Superior temporal gyrus (tissue), 1 donor: Measurements from ENCODE around the gene AGPAT2.

Source experiments
- DNase-seq: peaks from one replicate; pipeline ENCODE4 v3.0.0-alpha.2; 2016; ENCODE audit errors: extremely low spot score

AGPAT2 gene

DNA sequence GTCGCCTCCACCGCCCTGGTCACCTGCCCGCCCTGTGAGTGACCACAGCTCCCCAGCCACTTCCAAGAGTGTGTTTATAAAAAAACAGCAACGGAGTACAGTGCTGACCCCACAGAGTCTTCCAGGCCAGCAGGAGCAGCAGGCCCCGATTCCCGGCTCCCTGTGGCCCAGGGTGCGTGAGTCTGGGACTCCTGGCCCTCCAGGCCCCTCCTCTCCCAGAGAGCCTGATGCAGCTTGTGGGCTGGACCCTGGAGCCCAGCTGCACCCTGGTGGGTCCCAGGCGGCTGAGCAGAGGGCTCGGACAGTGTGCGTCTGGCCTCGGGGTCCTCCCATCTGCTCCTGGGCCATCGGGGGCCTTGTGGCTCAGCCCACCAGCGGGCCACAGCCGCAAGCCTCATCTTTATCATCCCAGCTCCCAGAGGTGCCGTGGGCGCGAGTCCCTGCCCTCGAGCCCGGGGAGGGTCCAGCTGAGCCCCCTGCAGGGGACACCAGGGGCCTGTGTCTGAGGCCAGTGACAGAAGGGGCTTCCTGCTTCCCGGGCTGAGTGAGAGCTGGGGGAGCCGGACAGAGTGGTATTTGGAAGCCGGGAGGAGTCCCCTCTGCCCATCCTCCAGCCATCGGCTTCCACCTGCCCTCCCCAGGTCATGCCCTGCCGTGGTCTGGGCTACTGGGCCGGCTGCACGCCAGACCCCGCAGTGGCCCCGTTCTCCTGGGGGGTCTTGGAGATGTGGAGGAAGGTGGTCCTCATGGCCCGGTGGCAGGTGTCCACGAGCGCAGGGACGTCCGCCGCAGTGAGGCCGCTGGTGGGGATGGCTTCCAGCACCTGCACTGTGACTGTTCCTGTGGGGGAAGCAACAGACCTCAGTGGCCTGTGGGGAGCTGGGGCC, 13.9 kb downstream of the AGPAT2 start:
- DNase-seq = no peak

DNA sequence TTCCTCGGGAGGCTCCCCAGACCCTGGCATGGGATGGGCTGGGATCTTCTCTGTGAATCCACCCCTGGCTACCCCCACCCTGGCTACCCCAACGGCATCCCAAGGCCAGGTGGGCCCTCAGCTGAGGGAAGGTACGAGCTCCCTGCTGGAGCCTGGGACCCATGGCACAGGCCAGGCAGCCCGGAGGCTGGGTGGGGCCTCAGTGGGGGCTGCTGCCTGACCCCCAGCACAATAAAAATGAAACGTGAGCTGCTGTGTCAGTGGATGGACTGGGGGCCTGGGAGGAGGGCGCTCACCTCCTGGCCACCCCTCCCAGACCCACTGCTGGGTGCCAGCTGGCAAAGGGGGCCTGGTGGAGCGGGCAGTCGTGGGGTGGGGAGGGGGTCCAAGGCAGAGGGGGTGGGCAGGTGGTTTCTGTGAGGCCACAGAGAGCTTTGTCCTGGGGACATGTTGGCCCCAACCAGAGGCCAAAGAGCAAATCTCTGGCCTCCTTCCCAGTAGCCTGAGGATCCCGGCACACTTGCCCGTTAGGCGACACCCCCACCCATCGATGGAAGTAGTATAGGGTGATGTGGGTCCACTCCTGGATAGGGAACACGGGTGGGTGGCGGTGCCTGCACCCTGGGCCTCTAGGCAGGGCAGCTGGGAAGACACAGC, 14.7 kb downstream of the AGPAT2 start:
- no peak for DNase-seq

DNA sequence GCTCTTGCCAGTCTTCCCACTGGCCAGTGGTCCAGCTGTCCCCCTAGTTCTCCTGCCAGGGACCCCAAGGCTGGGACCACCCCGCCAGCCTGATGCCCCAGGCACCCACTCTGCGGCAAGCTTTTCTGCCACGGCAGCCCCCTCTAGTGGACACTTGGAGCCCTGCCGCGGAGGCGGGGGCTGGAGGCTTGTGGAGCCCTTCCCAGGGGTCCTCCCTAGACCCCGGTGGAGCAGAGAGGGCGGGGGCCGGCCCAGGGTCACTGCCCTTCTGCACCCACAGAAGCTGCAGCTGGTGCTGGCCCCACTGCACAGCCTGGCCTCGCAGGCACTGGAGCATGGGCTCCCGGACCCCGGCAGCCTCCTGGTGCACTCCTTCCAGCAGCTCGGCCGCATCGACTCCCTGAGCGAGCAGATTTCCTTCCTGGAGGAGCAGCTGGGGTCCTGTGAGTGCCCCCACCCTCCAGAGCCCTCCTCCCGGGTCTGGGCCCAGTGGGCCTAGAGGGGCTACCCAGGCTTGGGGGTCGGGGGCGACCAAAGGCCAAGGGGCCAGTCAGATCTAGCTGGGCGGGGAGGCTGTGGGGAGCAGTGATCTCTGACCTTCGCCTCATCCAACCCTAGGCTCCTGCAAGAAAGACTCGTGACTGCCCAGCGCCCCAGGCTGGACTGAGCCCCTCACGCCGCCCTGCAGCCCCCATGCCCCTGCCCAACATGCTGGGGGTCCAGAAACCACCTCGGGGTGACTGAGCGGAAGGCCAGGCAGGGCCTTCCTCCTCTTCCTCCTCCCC, 15.4 kb downstream of the AGPAT2 start:
- DNase-seq = no peak

DNA sequence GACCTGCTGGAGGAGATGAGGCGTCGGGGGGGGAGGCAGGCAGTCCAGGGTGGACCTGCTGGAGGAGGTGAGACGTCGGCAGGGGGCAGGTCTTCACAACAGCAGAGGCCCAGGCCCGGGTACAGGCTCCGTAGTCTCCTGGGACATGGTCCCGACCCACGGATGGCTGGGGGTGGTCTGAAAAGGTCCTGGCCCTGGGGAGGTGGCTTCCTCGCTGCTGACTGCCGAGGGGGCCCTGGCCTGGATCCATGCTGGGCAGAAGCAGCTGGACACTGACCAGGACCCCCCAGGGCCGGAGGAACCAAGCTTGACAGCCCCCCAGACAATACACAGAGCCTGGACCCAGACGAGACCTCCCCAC, 16.0 kb downstream of the AGPAT2 start:
- no peak for DNase-seq

DNA sequence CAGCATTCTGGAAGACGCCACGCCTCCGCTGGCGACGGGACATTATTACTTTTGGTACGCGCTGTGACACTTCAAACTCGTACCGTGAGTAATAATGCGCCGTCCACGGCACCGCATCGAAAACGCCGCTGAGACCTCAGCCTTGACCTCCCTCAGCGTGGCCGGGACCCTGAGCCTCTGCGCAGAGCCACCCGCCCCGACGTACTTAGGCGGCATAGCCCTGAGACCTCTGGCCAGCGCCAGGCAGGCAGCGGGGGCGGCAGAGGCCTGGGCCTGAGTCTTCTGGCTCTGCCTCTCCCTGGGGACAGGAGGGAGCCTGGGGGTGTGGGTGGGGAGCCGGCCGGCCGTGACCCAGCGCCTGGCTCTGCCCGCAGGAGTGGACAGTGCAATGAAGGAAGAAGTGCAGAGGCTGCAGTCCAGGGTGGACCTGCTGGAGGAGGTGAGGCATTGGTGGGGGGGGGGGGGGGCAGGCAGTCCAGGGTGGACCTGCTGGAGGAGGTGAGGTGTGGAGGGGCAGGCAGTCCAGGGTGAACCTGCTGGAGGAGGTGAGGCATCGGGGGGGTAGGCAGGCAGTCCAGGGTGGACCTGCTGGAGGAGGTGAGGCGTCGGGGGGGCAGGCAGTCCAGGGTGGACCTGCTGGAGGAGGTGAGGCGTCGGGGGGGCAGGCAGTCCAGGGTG, 16.5 kb downstream of the AGPAT2 start:
- no peak for DNase-seq

DNA sequence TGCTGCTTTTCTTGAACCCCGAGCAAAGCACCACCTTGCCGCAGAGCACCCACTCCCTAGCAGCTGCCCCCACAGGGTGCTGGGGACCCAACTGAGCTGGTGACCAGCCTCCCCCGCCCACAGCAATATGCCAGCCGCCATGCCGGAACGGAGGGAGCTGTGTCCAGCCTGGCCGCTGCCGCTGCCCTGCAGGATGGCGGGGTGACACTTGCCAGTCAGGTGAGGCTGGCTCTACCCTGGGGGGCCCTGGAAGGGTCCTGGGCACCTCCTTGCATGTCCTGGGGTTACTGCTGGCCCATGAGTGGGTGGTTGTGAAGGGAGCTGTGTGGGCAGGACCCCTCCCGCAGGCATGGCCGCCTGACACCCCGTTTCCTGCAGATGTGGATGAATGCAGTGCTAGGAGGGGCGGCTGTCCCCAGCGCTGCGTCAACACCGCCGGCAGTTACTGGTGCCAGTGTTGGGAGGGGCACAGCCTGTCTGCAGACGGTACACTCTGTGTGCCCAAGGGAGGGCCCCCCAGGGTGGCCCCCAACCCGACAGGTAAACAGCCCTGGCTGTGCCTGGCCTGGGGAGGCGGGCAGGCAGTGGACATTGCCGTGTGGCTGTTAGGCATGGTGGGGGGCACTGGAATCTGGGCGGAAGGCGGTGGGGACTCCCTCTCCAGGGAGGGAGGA, 17.3 kb downstream of the AGPAT2 start:
- no peak for DNase-seq

DNA sequence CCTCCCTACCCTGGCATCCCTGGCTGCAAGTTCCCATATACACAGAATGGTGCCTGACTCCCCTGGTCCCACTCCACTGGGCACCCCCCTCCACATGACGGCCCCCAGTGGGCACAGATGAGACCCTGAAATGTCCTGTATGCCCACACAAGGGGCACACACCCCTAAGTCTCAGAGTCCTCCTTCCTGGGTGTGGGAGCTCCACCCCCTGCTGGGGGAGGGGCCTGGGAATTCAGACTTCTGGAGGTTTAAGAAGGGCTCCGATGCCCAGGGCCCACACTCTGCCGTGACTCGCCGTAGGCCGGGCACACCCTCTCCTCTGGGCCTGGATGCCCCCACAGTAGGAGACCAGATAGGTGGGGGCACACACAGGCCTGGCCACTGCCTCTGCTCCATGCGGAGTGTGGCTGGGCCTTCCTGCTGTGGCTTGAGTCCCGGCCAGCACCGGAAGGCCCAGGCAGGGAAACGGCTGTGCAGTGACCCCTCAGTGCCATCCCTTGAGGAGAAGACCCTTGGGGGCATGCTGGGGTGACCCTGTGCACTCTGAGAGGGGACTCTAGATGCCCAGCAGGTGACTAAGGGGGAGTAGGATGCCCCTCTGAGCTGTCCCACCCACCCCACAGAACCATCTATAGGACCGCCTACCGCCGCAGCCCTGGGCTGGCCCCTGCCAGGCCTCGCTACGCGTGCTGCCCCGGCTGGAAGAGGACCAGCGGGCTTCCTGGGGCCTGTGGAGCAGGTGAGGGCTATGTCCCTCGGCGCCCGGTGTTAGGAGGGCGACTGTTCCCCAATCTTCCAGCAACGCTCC, 18.1 kb downstream of the AGPAT2 start:
- no peak for DNase-seq

DNA sequence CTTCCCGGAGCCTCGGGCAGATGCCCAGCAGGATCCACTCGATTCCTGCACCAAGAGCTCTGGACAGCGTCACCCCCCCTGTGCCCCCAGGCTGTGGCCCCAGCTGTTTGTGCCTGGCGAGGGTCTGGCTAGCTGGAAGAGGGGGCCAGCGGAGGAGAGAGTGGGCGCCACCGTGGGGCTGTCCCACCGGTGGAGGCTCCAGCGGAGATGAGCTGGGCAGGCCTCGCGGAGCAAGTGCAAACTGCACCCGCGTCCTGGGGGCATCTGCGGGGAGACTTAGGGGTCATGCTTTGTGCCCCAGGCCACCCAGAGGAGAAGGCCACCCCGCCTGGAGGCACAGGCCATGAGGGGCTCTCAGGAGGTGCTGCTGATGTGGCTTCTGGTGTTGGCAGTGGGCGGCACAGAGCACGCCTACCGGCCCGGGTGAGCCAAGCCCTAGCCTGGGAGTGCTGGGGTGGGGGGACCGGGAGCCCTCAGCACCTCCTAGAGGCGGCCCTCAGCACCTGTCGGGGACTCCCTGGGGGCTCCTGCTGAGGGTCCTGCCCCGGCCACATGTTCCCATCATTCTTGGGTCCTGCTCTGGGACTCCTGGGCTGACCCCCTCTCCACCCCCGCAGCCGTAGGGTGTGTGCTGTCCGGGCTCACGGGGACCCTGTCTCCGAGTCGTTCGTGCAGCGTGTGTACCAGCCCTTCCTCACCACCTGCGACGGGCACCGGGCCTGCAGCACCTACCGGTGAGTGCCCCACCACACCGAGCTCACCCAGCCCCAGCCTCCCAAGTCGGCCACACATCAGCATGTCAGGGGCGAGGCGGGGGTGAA, 19.1 kb downstream of the AGPAT2 start:
- DNase-seq = no peak

DNA sequence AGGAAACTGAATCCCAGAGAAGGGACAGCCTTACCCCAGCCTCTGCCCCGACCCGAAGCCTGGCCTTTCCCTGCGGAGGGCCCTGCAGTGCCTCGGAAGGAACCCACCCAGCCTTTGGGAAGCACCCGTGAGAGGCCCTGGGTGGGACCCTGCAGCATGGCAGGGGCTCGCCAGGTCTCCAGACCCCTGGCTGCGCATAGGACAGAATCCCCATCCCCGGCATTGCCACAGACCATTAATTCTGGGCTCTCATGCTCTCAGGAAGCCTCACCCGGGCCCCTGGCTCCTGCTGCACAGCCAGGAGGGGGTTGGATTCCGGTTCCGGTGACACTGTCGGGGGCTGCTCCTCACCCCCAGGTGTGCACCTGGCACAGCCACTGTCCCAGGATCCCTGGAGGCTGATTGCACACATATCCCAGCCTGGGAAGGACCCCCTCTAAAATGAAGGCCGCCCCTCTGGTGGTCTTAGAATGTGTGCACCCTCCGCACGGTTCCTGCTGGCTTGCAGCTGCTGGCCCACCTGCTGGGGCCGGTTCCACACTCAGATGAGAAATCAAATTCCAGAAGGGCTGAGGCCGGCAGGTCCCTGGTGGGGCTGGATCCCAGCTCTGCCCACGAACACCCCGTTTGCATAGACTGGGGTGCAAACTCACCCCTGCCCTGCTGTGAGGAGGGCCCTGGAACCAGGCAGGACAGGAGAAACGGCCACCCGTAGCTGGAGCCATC, 19.9 kb downstream of the AGPAT2 start:
- DNase-seq = no peak

DNA sequence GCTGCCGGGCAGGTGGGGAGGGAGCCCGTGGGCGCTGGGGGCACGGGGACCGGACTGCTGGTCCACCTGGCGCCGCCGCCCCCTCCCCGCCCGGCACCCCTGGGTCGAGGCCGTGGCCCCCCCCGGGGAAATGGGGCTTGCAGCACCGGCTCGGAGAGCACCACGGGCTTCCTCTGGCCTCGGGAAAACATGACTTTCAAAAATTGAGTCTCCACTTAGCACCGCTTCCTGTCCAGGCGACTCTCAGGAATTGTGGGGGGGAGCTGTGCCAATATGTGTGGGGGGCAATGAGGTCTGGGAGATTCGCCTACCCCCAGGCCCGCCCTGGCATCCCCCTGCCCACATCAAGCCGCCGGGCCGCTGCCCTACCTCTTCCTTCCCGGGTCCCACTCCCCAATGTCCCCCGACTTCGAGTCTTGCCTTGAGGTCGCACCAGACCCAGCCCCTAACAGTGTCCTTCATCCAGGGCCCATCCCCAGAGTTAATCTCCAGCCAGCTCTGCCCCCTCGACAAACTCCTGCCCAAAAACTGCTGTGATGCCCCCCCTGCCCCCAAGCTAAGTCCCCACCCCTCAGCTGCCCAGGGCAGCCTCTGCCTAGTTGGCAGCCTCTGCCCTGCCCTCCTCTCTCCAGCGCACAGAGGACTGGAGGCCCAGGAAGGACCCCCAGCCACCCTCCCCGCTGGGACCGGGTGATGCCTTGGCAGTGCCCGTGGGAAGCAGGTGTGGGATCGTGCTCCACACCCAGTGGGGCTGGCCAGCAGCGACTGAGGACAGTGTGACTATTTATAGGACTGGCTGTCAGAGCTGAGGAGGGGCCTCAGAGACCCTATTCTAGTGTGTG, 20.7 kb downstream of the AGPAT2 start:
- no peak for DNase-seq

DNA sequence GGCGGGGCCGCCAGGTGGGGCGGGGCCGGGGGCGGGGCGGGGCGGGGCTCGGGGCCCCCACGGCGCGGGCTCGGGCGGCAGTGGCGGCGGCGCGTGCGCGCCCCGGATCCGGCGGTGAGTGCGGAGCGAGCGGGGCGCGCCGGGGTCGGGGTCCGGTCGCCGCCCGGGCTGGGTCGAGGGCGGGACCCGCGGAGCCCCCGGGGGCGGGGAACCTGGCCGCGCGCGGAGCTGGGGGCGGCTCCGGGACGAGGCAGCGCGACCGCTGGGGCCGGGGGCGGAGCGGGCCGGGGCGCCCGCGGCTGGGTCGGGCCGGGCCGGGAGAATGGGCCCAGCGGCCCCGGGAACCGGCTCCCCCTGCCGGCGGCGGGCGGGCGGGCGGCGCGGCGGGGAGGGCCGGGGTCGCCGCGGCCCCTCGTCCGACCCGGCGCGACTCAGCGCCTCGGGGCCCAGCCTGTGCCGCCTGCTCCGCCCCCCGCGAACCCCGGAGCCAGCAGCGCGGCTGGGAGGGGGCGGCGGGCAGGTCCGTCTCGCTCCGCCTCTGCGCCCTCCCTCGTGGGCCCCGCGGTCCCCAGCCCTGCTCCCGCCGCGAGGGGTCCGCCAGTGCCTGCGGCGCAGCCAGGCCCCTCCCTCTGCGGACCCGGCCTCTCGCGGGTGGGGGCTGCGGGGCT, 21.4 kb downstream of the AGPAT2 start:
- DNase-seq = no peak

DNA sequence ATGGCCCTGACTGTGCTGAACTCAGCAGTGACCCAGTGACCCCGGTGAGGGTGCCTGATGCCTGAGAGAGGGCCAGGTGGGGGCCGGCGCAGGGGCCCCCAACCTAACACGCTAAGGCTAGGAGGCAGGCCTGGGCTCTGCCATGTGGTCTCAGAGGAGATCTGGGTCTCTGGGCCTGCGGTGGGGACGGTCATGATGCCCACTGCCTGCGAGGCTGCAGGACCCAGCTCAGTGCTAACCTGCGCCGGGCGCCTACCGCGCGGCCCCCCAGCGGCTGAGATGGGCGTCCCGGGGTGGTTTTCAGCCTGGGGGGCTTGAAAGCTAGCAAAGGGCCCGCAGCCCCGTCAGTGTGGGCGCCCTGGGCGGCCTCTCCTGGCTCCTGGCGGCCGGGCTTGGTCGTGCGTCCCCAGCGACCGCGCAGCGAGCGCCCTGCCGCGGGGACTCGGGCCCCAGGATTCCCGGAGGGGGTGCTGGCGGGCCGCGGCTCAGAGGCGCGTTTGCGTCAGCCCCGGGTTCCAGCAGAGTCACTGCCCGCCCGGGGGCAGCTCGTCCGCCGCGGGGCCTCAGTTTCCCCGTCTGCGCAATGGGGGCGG, 22.1 kb downstream of the AGPAT2 start:
- no peak for DNase-seq

DNA sequence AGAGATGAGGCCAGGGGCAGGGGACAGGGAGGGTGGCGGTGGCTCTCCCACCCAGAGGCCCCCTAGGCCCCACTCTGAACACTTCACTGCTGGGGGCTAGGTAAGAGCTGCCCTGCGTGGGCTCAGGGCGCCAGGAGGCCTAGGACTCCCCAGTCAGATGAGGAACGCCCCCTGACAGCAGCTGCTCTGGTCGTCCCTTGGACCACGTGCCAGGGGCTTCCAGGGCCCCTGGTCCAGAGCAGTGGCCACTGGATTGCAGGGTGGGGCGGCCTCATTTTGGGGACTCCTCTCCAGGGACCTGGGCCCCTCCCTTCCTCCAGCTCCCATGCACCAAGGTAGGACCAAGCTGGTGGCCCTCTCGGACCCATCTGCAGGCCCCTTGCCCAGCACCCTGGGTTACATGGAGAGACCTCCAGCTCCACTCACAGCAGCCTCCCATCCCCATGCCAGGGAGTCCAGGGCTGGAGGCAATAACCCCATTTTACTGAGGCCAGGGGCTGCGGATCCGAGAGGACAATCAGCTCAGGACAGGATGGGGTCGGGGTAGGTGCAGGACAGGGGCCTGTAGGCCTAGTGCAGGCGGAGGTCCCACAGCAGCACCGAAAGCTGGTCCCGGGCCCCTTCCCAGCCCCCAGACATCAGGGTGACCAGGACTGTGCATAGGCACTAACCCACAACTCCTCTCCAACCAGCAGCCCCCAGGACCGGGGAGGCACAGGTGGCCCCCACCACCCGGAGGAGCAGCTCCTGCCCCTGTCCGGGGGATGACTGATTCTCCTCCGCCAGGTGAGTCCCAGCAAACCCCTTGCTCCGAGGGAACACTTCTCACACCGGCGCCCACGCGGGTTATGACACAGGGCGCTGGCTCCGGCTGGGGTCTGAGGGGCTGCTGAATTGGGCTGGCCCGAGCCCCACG, 23.0 kb downstream of the AGPAT2 start:
- DNase-seq = no peak

DNA sequence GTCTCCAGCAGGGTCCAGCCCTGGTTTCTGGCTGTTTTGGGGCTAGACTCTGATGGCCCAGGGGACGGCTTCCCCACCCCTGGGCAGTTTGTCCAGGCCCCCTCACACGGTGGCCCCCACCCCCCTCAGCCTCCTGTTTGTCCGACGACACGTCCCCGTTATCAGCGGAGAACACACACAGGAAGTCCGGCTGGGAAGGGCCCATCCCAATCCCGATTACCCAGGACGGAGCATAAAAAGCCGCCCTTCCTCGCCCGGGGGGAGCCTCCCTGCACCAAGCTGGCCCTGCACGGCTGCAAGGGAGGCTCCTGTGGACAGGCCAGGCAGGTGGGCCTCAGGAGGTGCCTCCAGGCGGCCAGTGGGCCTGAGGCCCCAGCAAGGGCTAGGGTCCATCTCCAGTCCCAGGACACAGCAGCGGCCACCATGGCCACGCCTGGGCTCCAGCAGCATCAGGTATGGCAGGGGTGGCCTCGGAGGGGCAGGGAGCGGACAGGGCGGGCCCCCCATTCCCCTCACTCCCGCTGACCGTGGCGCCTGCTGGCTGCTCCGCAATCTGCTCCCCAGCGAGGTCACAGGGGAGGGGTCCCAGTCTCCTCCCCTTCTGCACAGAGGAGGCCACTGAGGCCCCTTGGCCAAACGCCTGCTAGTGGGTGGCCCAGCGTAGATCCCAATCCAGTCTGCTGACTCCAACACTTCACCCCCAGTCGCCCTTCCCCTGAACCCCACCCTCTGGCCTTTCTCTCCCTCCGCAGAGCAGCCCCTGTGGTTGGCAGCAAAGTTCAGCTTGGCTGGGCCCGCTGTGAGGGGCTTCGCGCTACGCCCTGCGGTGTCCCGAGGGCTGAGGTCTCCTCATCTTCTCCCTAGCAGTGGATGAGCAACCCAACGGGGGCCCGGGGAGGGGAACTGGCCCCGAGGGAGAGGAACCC, 24.3 kb downstream of the AGPAT2 start, which contains the start of gene EGFL7:
EGFL7 (plus strand) TSS at position 261 of the 926 bp plus-strand sequence. CDS start 5,367 bp downstream, outside the sequence.
- no peak for DNase-seq

DNA sequence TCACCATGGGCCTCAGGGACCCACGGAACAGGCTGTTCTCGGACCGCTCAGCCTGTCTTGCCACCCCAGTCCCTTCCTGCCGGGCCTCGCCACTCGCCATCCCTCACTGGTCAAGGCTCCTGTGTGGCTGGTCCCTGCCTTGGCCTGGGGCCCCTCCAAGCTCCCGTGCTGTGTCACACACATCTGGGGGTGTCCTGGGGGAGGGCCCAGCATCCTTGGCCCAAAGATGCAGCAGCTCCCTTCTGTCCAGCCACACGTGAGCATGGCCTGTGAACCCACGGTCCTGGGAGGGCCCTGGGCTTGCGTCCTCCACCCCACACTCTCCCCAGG, 25.0 kb downstream of the AGPAT2 start:
- no peak for DNase-seq
